GM12878 (cell line): ENCODE measurements around the gene EPX. TPM values are rescaled to one million over a fixed set of nuclear protein-coding genes. Genes with fewer than 3 reads are reported as not detected.

Source experiments
- ATAC-seq: fragments of 200-7000 bp; cut with Tn5 transposase; 3 replicates; pipeline ENCODE4 v1.9.1; 2020; ENCODE audit warnings: mild to moderate bottlenecking, moderate library complexity
- BruUV-seq: library from RNA; stranded (reverse); fragments of 400-500 nt; replicated peaks from 2 replicates; lab custom pipeline; 2021; lab: Mats Ljungman, UMichigan
- CTCF ChIA-PET: fragments of 300-600 bp; sonication (Branson Sonifier 250); formaldehyde crosslinking; extraction: SDS; loops from one replicate; lab custom pipeline; 2021; ENCODE audit warnings: inconsistent platforms; lab: Yijun Ruan, JAX
- POLR2A ChIA-PET: fragments of 350-600 bp; formaldehyde crosslinking; extraction: SDS; loops from one replicate; lab custom pipeline; 2021; ENCODE audit warnings: inconsistent platforms; lab: Charles Lee
- RAD21 ChIA-PET: fragments of 300-600 bp; sonication (Branson Sonifier 250); formaldehyde crosslinking; loops from one replicate; lab custom pipeline; 2023; ENCODE audit warnings: antibody characterized with exemption; ENCODE audit not compliant: unreplicated experiment; lab: Charles Lee
- SMC1A ChIA-PET: fragments of 300-600 bp; sonication (Branson Sonifier 250); formaldehyde crosslinking; loops from one replicate; lab custom pipeline; 2023; ENCODE audit not compliant: unreplicated experiment, uncharacterized antibody; lab: Charles Lee
- DNase-seq: peaks from one replicate; pipeline ENCODE4 v3.0.0-alpha.2; 2011; ENCODE audit warnings: low read depth, low spot score
- FAIRE-seq: peaks from 3 replicates; lab custom pipeline; 2011; peaks lifted over from hg19 to GRCh38; lab: Jason Lieb, UNC
- H2AFZ ChIP-seq: 2 replicates; pipeline ENCODE4 v1.6.0; 2011; ENCODE audit warnings: low read depth, low read length, control low read depth; ENCODE audit not compliant: control insufficient read depth
- H3K27ac ChIP-seq: 2 replicates; pipeline ENCODE4 v1.5.1; 2011; ENCODE audit warnings: control low read depth; ENCODE audit not compliant: control insufficient read depth, insufficient read depth
- H3K27me3 ChIP-seq, 2 experiments: replicated peaks in 1 of 2; 2 replicates each; pipeline versions ENCODE4 v1.6.0 to v1.6.1; 2011; ENCODE audit warnings: low read length in 1 of 2; ENCODE audit not compliant: control insufficient read depth in 2 of 2, insufficient read depth in 2 of 2
- H3K36me3 ChIP-seq, 2 experiments: 2 replicates each; pipeline ENCODE4 v1.5.1; 2011; ENCODE audit warnings: low read length in 1 of 2; ENCODE audit not compliant: control insufficient read depth in 2 of 2, insufficient read depth in 2 of 2
- H3K4me1 ChIP-seq: 2 replicates; pipeline ENCODE4 v1.6.1; 2011; ENCODE audit warnings: mild to moderate bottlenecking, low read length, moderate library complexity, mixed read lengths; ENCODE audit not compliant: control insufficient read depth, insufficient read depth
- H3K4me2 ChIP-seq: 2 replicates; pipeline ENCODE4 v1.6.0; 2011; ENCODE audit warnings: control low read depth; ENCODE audit not compliant: control insufficient read depth, insufficient read depth
- H3K4me3 ChIP-seq: fragments of 200-600 bp; sonication (generic); 2 replicates; pipeline ENCODE4 v1.5.1; 2016
- H3K79me2 ChIP-seq: 2 replicates; pipeline ENCODE4 v1.6.0; 2011; ENCODE audit warnings: low read length; ENCODE audit not compliant: control insufficient read depth, insufficient read depth
- H3K9ac ChIP-seq: 2 replicates; pipeline ENCODE4 v1.8.0; 2011; ENCODE audit warnings: low read length, control low read depth, mixed read lengths; ENCODE audit not compliant: control insufficient read depth, insufficient read depth
- H3K9me3 ChIP-seq: replicated peaks from 3 replicates; pipeline ENCODE4 v1.5.1; 2011; ENCODE audit warnings: mild to moderate bottlenecking, low read length; ENCODE audit not compliant: control insufficient read depth, insufficient read depth
- H4K20me1 ChIP-seq: 2 replicates; pipeline ENCODE4 v1.6.0; 2011; ENCODE audit not compliant: control insufficient read depth, insufficient read depth
- CTCF ChIP-seq, 3 experiments: IDR thresholded peaks in 2 of 3; conservative IDR thresholded peaks in 1 of 3; 2 replicates each; pipeline ENCODE4 v1.5.1; 2011; ENCODE audit warnings: low read depth in 3 of 3, low read length in 3 of 3, mild to moderate bottlenecking in 3 of 3, control low read depth in 2 of 3, moderate library complexity in 2 of 3, inconsistent platforms in 1 of 3, mixed read lengths in 1 of 3; ENCODE audit not compliant: control insufficient read depth in 2 of 3, insufficient read depth in 1 of 3; ENCODE audit errors: extremely low read depth in 1 of 3
- KDM1A ChIP-seq: fragments of 200-600 bp; sonication (generic); IDR thresholded peaks from 2 replicates; pipeline ENCODE4 v1.6.1; 2016; ENCODE audit warnings: borderline replicate concordance
- LARP7 ChIP-seq: fragments of 450-650 bp; IDR thresholded peaks from 2 replicates; pipeline ENCODE4 v1.6.1; 2017; ENCODE audit warnings: mild to moderate bottlenecking
- RAD21 ChIP-seq: IDR thresholded peaks from 2 replicates; pipeline ENCODE4 v1.6.1; 2011; ENCODE audit warnings: mild to moderate bottlenecking, low read depth, low read length, moderate library complexity; ENCODE audit not compliant: insufficient read depth
- SMC3 ChIP-seq: IDR thresholded peaks from 2 replicates; pipeline ENCODE4 v1.6.1; 2011; ENCODE audit warnings: low read length, improper control_type of control experiment, borderline replicate concordance
- YBX1 ChIP-seq: fragments of 450-650 bp; IDR thresholded peaks from 2 replicates; pipeline ENCODE4 v1.6.1; 2016; ENCODE audit warnings: antibody characterized with exemption
- YY1 ChIP-seq: IDR thresholded peaks from 2 replicates; pipeline ENCODE4 v1.6.1; 2011; ENCODE audit warnings: low read depth, mild to moderate bottlenecking, low read length
- ZBTB40 ChIP-seq: fragments of 450-650 bp; IDR thresholded peaks from 2 replicates; pipeline ENCODE4 v1.6.1; 2016; ENCODE audit warnings: mild to moderate bottlenecking, moderate library complexity, borderline replicate concordance
- ZZZ3 ChIP-seq: IDR thresholded peaks from 2 replicates; pipeline ENCODE4 v1.6.1; 2011; ENCODE audit warnings: low read depth; ENCODE audit not compliant: control insufficient read depth, insufficient read length
- WGBS: methylation state at CpG from one replicate; pipeline ENCODE4 v1.1.6; 2016; ENCODE audit warnings: low lambda C conversion rate; ENCODE audit not compliant: insufficient replicate concordance, insufficient coverage; ENCODE audit errors: missing lambda C conversion rate; 5-methylcytosine and 5-hydroxymethylcytosine counted together
- in situ Hi-C: fragments of 300-500 bp; cut with MboI; formaldehyde crosslinking; loops from 9 replicates; pipeline ENCODE4 v1.14.3; 2018; ENCODE audit warnings: mixed read lengths
- intact Hi-C: fragments of 100-400 bp; cut with micrococcal nuclease; formaldehyde crosslinking; loops from one replicate; pipeline ENCODE4 v1.14.2; 2022; ENCODE audit not compliant: unreplicated experiment
- polyA plus RNA-seq, 11 experiments: library from polyadenylated mRNA; depleted of rRNA in 4 of 11; unstranded in 6 of 11; stranded (reverse) in 5 of 11; fragments of >200 nt; fragmentation: Nextera tagmentation in 4 of 11; fragmentation: Illumina TruSeq in 1 of 11; extraction: Ambion mirVana in 4 of 11; extraction: Trizol in 1 of 11; gene quantifications; 1 replicate in 1 of 11; 2 replicates in 10 of 11; pipeline versions ENCODE4 v1.2.1 to v1.2.3, GENCODE V29; 2011 to 2016; ENCODE audit warnings: inconsistent platforms in 2 of 11, missing spikeins in 2 of 11, low read depth in 1 of 11
- total RNA-seq, 4 experiments: library from RNA; depleted of rRNA in 3 of 4; stranded (reverse); fragments of >200 nt in 3 of 4; fragmentation: Illumina TruSeq in 1 of 4; extraction: Trizol in 1 of 4; gene quantifications; 2 replicates each; pipeline versions ENCODE4 v1.2.1 to v1.2.3, GENCODE V29; 2013 to 2021

Gene EPX
- total and polyA plus RNA-seq, 10 of the 15 experiments (the other 5 are each of a cell fraction or from before 2014, with no cell fraction given), result 0.03 TPM; not detected in 9

GRCh38 chr17:58196610-58197009 lies 4.1 kb downstream of the EPX start (continued):
- TF ChIP-seq ZBTB40, result no peak

- Histone ChIP-seq H4K20me1 (no peaks in the 10 kb centered on the region), H3K27me3 (peaks cover 0 to 4% of the 10 kb centered on the region in 2 experiments; a peak in 2 of 4 replicates), H3K27ac (no peak overlapping the region), H3K9me3 (no peaks in the 10 kb centered on the region), H3K4me3 (no peak overlapping the region), H3K36me3 (no peaks in the 10 kb centered on the region), H3K9ac (no peak overlapping the region), H3K4me2 (no peak overlapping the region), H3K4me1 (no peaks in the 10 kb centered on the region), H2AFZ (no peak overlapping the region), H3K79me2 (no peaks in the 10 kb centered on the region)
- no peak for DNase-seq
- ChIA-PET POLR2A (interaction anchor here (0.6 to 1.2 kb wide), 3 partner anchors 16 to 218 kb away, joined by 3 to 8 read pairs (median 3); no protein-coding TSS in a partner anchor), SMC1A (interaction anchor here (0.7 to 2.6 kb wide), 19 partner anchors 10 to 454 kb away, joined by 3 to 16 read pairs (median 4); no protein-coding TSS in a partner anchor), CTCF (interaction anchor here (0.6 to 4.6 kb wide), 33 partner anchors 9 to 395 kb away, joined by 3 to 40 read pairs (median 5); partner anchors contain the start of genes LPO, MKS1 and RNF43), RAD21 (interaction anchor here (0.6 to 4.4 kb wide), 18 partner anchors 9 to 258 kb away, joined by 3 to 23 read pairs (median 4); partner anchors contain the start of genes LPO, MKS1 and RNF43)
- FAIRE-seq, result peak; percentile 44
- intact Hi-C loops (loop anchor here (1.0 to 2.0 kb wide), 2 partner anchors 49 to 247 kb away; no protein-coding TSS in a partner anchor), in situ Hi-C loops (no loop called here)
- no TSS peak for BruUV-seq
- WGBS, result 25% methylated on average over 14 of the region's 14 CpGs
- TF ChIP-seq SMC3 (peak; percentile 66), YBX1 (no peak), CTCF (IDR thresholded peaks at IDR 0.05 in 2 of 3, conservative IDR thresholded peaks at IDR 0.05 in 1 of 3; ENCODE audit: control insufficient read depth in 2 of 3, extremely low read depth in 1 of 3, insufficient read depth in 1 of 3, low read depth in 3 of 3, low read length in 3 of 3) (peak; percentile 62 to 78 (median 77)), ZZZ3 (no peak), KDM1A (no peak), RAD21 (peak; percentile 36; the same call in 1 of the 2 replicates), LARP7 (0 out of 2 replicates have a peak, but pooled peaks have one; percentile 28), YY1 (peak; percentile 76; the same call in 1 of the 2 replicates)
- peak; percentile 99 for ATAC-seq
These were observed 7.6 kb downstream of the EPX start for GRCh38 chr17:58200024-58200633.
